T-helper 2 cell (primary cell): ENCODE results near the gene ACSF3.

Source experiments
- DNase-seq, 5 experiments: peaks; one replicate each; pipeline versions ENCODE4 v3.0.0 to v3.0.0-alpha.2; 2012 to 2022

ACSF3 gene

GRCh38 chr16:89191033-89191900, 97.6 kb downstream of the ACSF3 start:
- DNase-seq: no peak

- DNase-seq: no peak
Observed at GRCh38 chr16:89191901-89192185, 98.2 kb downstream of the ACSF3 start.

GRCh38 chr16:89192186-89192955, 98.7 kb downstream of the ACSF3 start:
- peak in 3 of 5 experiments; percentile 65 to 86 (median 75) for DNase-seq

GRCh38 chr16:89192956-89193575, 99.4 kb downstream of the ACSF3 start:
- peak in 3 of 5 experiments; percentile 32 to 79 (median 74) for DNase-seq

GRCh38 chr16:89193576-89194293, 100.1 kb downstream of the ACSF3 start:
- DNase-seq: no peak

- no peak for DNase-seq
Observed at GRCh38 chr16:89194340-89195311, 101.0 kb downstream of the ACSF3 start.

- DNase-seq: no peak
Observed at GRCh38 chr16:89195521-89196171, 102.0 kb downstream of the ACSF3 start.

- no peak for DNase-seq
Observed at GRCh38 chr16:89197033-89197632, 103.5 kb downstream of the ACSF3 start.

- DNase-seq: no peak
Observed at GRCh38 chr16:89197633-89198416, 104.2 kb downstream of the ACSF3 start.

GRCh38 chr16:89198417-89199240, 105.0 kb downstream of the ACSF3 start:
- no peak for DNase-seq

- DNase-seq: no peak
Observed at GRCh38 chr16:89199241-89200123, 105.8 kb downstream of the ACSF3 start.

- DNase-seq: no peak
Observed at GRCh38 chr16:89200124-89200849, 106.6 kb downstream of the ACSF3 start, which contains the start of gene SLC22A31. TSS of gene SLC22A31 (minus strand) at chr16:89200537. CDS start at chr16:89200501, 36 bp downstream.

- DNase-seq: no peak
Observed at GRCh38 chr16:89200850-89201411, 107.3 kb downstream of the ACSF3 start.

GRCh38 chr16:89201439-89202377, 108.1 kb downstream of the ACSF3 start:
- peak; percentile 54 to 77 (median 64) for DNase-seq
